HepG2 (cell line): Measurements from ENCODE around the gene PLCXD3. TPM values are rescaled to one million over a fixed set of nuclear protein-coding genes. Genes with fewer than 3 reads are reported as not detected.
A peak's percentile ranks its signal among the peaks of the same experiment; 100 is the strongest.

Source experiments
- ATAC-seq: fragments of 200-7000 bp; cut with Tn5 transposase; 3 replicates; pipeline ENCODE4 v1.9.1; 2020; ENCODE audit warnings: mild to moderate bottlenecking, moderate library complexity
- BruUV-seq: library from RNA; stranded (reverse); fragments of 400-500 nt; replicated peaks from 2 replicates; lab custom pipeline; 2021; lab: Mats Ljungman, UMichigan
- CTCF ChIA-PET: fragments of 300-600 bp; formaldehyde crosslinking; extraction: SDS; loops from one replicate; lab custom pipeline; 2021; ENCODE audit warnings: low total read pairs, inconsistent platforms, low intra/inter-chr PET ratio; lab: Yijun Ruan, JAX
- POLR2A ChIA-PET: fragments of 350-600 bp; sonication (Branson Sonifier 250); formaldehyde crosslinking; loops from one replicate; lab custom pipeline; 2020; ENCODE audit warnings: antibody characterized with exemption, inconsistent platforms; lab: Yijun Ruan, JAX
- DNase-seq: peaks from one replicate; pipeline ENCODE4 v3.0.0-alpha.2; 2015; ENCODE audit warnings: low spot score
- FAIRE-seq: peaks from 3 replicates; lab custom pipeline; 2011; peaks lifted over from hg19 to GRCh38; lab: Jason Lieb, UNC
- H2AFZ ChIP-seq: one replicate; pipeline ENCODE4 v1.6.1; 2011; ENCODE audit warnings: low read length, inconsistent platforms
- H3K27ac ChIP-seq: fragments of 300-600 bp; 3 replicates; pipeline ENCODE4 v1.8.0; 2011; ENCODE audit warnings: mixed run types, mild to moderate bottlenecking, mixed read lengths, low read length, inconsistent platforms; ENCODE audit not compliant: insufficient read depth; ENCODE audit errors: extremely low read length
- H3K27me3 ChIP-seq, 2 experiments: fragments of 200-600 bp in 1 of 2; 2 replicates in 1 of 2; 3 replicates in 1 of 2; pipeline versions ENCODE4 v1.6.0 to v1.8.0; 2011; ENCODE audit warnings: low read length in 2 of 2, mild to moderate bottlenecking in 2 of 2, moderate library complexity in 2 of 2, inconsistent platforms in 1 of 2; ENCODE audit not compliant: insufficient read depth in 2 of 2, control insufficient read depth in 1 of 2
- H3K36me3 ChIP-seq, 2 experiments: fragments of 200-600 bp in 1 of 2; replicated peaks in 1 of 2; 2 replicates in 1 of 2; 3 replicates in 1 of 2; pipeline versions ENCODE4 v1.5.1 to v1.8.0; 2011; ENCODE audit warnings: low read length in 2 of 2, inconsistent platforms in 1 of 2; ENCODE audit not compliant: insufficient read depth in 2 of 2, control insufficient read depth in 1 of 2
- H3K4me1 ChIP-seq: 2 replicates; pipeline ENCODE4 v1.5.1; 2012; ENCODE audit warnings: low read length, inconsistent platforms; ENCODE audit not compliant: insufficient read depth
- H3K4me2 ChIP-seq: 2 replicates; pipeline ENCODE4 v1.6.0; 2011; ENCODE audit warnings: low read depth, low read length, inconsistent platforms
- H3K4me3 ChIP-seq, 3 experiments: fragments of 200-600 bp in 1 of 3; sonication (generic), shearing (Covaris generic) in 1 of 3; replicated peaks in 1 of 3; 2 replicates each; pipeline ENCODE4 v1.5.1; 2011 to 2016; ENCODE audit warnings: low read length in 3 of 3, inconsistent platforms in 2 of 3, low read depth in 2 of 3, mild to moderate bottlenecking in 2 of 3, control low read depth in 1 of 3, mixed read lengths in 1 of 3; ENCODE audit not compliant: insufficient read depth in 1 of 3
- H3K79me2 ChIP-seq: one replicate; pipeline ENCODE4 v1.6.1; 2011; ENCODE audit warnings: low read length, inconsistent platforms; ENCODE audit not compliant: insufficient read depth
- H3K9ac ChIP-seq: 2 replicates; pipeline ENCODE4 v1.6.0; 2011; ENCODE audit warnings: mild to moderate bottlenecking, low read depth, low read length, inconsistent platforms; ENCODE audit not compliant: insufficient read depth
- H3K9me3 ChIP-seq: 2 replicates; pipeline ENCODE4 v1.5.1; 2012; ENCODE audit warnings: mild to moderate bottlenecking, low read length
- H4K20me1 ChIP-seq: 2 replicates; pipeline ENCODE4 v1.6.0; 2011; ENCODE audit warnings: inconsistent platforms, mild to moderate bottlenecking, low read length, moderate library complexity; ENCODE audit not compliant: insufficient read depth
- ATM ChIP-seq: fragments of 450-650 bp; IDR thresholded peaks from 2 replicates; pipeline ENCODE4 v1.7.1; 2017; ENCODE audit warnings: mild to moderate bottlenecking, borderline replicate concordance
- STAG1 ChIP-seq: sonication (generic); formaldehyde crosslinking; IDR thresholded peaks from 2 replicates; pipeline ENCODE4 v1.4.0; 2020; ENCODE audit warnings: missing genetic modification reagents
- WGBS: methylation state at CpG from one replicate; pipeline ENCODE4 v1.1.6; 2017; ENCODE audit warnings: low lambda C conversion rate; 5-methylcytosine and 5-hydroxymethylcytosine counted together
- in situ Hi-C: cut with HindIII; loops from 2 replicates; pipeline ENCODE4 v1.10.0; 2017; ENCODE audit warnings: low pct_unique_long_range_greater_than_20kb; ENCODE audit not compliant: extremely low pct_ligation_motif_present
- intact Hi-C: fragments of 100-400 bp; cut with micrococcal nuclease; formaldehyde crosslinking; loops from one replicate; pipeline ENCODE4 v1.10.0; 2022; ENCODE audit not compliant: unreplicated experiment
- polyA plus RNA-seq, 8 experiments: library from polyadenylated mRNA; depleted of rRNA in 3 of 8; stranded (reverse) in 7 of 8; unstranded in 1 of 8; fragments of >200 nt; fragmentation: Illumina TruSeq in 4 of 8; extraction: Trizol in 4 of 8; gene quantifications; 2 replicates each; pipeline versions ENCODE4 v1.2.1 to v1.2.3, GENCODE V29; 2011 to 2016; ENCODE audit warnings: low read depth in 4 of 8, missing spikeins in 1 of 8, mixed read lengths in 1 of 8; ENCODE audit not compliant: insufficient read depth in 1 of 8
- total RNA-seq, 5 experiments: library from RNA; depleted of rRNA; stranded (reverse); fragments of >200 nt; fragmentation: Illumina TruSeq; extraction: Trizol; gene quantifications; 2 replicates each; pipeline ENCODE4 v1.2.3, GENCODE V29; 2016; ENCODE audit warnings: low read depth in 1 of 5
- TF ChIP-seq, protein P1 (sequence below): sonication (generic); formaldehyde crosslinking; IDR thresholded peaks from 2 replicates; pipeline ENCODE4 v1.5.1; 2020; ENCODE audit warnings: mild to moderate bottlenecking, moderate library complexity, missing genetic modification reagents

PLCXD3 gene
- total and polyA plus RNA-seq, 2 of the 13 experiments (the other 11 are each of a cell fraction or from before 2014, with no cell fraction given), result not detected

- FAIRE-seq (no peak), ATAC-seq (no peak), DNase-seq (no peak)
- H3K27me3 ChIP-seq, result no peaks in the 10 kb centered on the region
- in situ Hi-C loops, result no loop called here
- POLR2A ChIA-PET, result no interaction called here
- no peak overlapping the region for H3K27ac ChIP-seq
- 27% methylated on average over 1 of the region's 1 CpG for WGBS
- H3K4me1 ChIP-seq, result no peaks in the 10 kb centered on the region
- H4K20me1 ChIP-seq, result no peaks in the 10 kb centered on the region
- H2AFZ ChIP-seq, result no peak overlapping the region
- H3K9ac ChIP-seq, result no peak overlapping the region
- intact Hi-C loops, result no loop called here
- no peak overlapping the region for H3K4me2 ChIP-seq
- peak; percentile 51 for TF ChIP-seq STAG1 (CRISPR knock-in tag)
- TF ChIP-seq ATM, result no peak
- H3K9me3 ChIP-seq, result no peaks in the 10 kb centered on the region
- CTCF ChIA-PET, result no interaction called here
- no peak overlapping the region for H3K4me3 ChIP-seq
- no peaks in the 10 kb centered on the region for H3K36me3 ChIP-seq
- no TSS peak for BruUV-seq
- H3K79me2 ChIP-seq, result no peaks in the 10 kb centered on the region
Observed at GRCh38 chr5:41347569-41347968, 162.8 kb downstream of the PLCXD3 start.

- no peak for DNase-seq
- Histone ChIP-seq H4K20me1 (no peaks in the 10 kb centered on the region), H3K4me3 (no peak overlapping the region), H3K9me3 (no peaks in the 10 kb centered on the region), H3K9ac (no peak overlapping the region), H3K27ac (no peak overlapping the region), H2AFZ (no peak overlapping the region), H3K79me2 (no peaks in the 10 kb centered on the region), H3K4me2 (no peak overlapping the region), H3K27me3 (no peaks in the 10 kb centered on the region)
- intact Hi-C loops, result no loop called here
- no peak for FAIRE-seq
- no peak for ATAC-seq
- 3% methylated on average over 5 of the region's 5 CpGs for WGBS
- in situ Hi-C loops, result no loop called here
- CTCF ChIA-PET, result no interaction called here
- BruUV-seq, result no TSS peak
- peak; percentile 33; the same call in 1 of the 2 replicates for TF ChIP-seq STAG1 (CRISPR knock-in tag)
- TF ChIP-seq, protein P1, sequence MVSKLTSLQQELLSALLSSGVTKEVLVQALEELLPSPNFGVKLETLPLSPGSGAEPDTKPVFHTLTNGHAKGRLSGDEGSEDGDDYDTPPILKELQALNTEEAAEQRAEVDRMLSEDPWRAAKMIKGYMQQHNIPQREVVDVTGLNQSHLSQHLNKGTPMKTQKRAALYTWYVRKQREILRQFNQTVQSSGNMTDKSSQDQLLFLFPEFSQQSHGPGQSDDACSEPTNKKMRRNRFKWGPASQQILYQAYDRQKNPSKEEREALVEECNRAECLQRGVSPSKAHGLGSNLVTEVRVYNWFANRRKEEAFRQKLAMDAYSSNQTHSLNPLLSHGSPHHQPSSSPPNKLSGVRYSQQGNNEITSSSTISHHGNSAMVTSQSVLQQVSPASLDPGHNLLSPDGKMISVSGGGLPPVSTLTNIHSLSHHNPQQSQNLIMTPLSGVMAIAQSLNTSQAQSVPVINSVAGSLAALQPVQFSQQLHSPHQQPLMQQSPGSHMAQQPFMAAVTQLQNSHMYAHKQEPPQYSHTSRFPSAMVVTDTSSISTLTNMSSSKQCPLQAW (CRISPR knock-in tag), result no peak
- TF ChIP-seq, all 625 proteins: peak for 1
- Histone ChIP-seq H3K36me3 (no peaks in the 10 kb centered on the region), H3K4me1 (no peaks in the 10 kb centered on the region)
- POLR2A ChIA-PET, result no interaction called here
Observed at GRCh38 chr5:41346609-41347008, 163.8 kb downstream of the PLCXD3 start.
